IMR-90 (cell line): ENCODE measurements around the gene KCNK3.

Source experiments
- BHLHE40 ChIP-seq: fragments of 150-350 bp; IDR thresholded peaks from 2 replicates; pipeline ENCODE4 v1.6.1; 2016; ENCODE audit warnings: mild to moderate bottlenecking, low read depth, low read length
- CTCF ChIP-seq: conservative IDR thresholded peaks from 2 replicates; pipeline ENCODE4 v1.5.1; 2012; ENCODE audit warnings: mild to moderate bottlenecking, low read depth, low read length, improper control_type of control experiment
- POLR2A ChIP-seq: IDR thresholded peaks from 2 replicates; pipeline ENCODE4 v1.6.1; 2012; ENCODE audit warnings: mild to moderate bottlenecking, low read depth, low read length
- RAD21 ChIP-seq: IDR thresholded peaks from 2 replicates; pipeline ENCODE4 v1.6.1; 2012; ENCODE audit warnings: low read length, improper control_type of control experiment
- RFX5 ChIP-seq: IDR thresholded peaks from 2 replicates; pipeline ENCODE4 v1.8.0; 2012; ENCODE audit warnings: low read depth, mild to moderate bottlenecking, low read length, moderate library complexity

- no peak for TF ChIP-seq CTCF
- no peak for TF ChIP-seq POLR2A
- no peak for TF ChIP-seq RFX5
- no peak for TF ChIP-seq BHLHE40
- no peak for TF ChIP-seq RAD21
These were observed 10.9 kb upstream of the KCNK3 start for GRCh38 chr2:26681656-26682055.
